IPS DF 19.7 (cell line): ENCODE results near the gene TBPL2.
"Not testable (repeated sequence)": the region's sequence is repeated elsewhere in the genome, so short reads cannot be mapped to it uniquely, and the experiment has no call there.

ENCODE experiments used
- DNase-seq: peaks from one replicate; pipeline ENCODE4 v3.0.0-alpha.2; 2013; ENCODE audit warnings: low read depth, low spot score

The TBPL2 gene

GRCh38 chr14:55404173-55404854 lies 36.1 kb downstream of the TBPL2 start:
- no peak for DNase-seq

- DNase-seq, result no peak
Measured at GRCh38 chr14:55401751-55402150, 38.7 kb downstream of the TBPL2 start.

- no peak for DNase-seq
Measured at GRCh38 chr14:55399852-55400251, 40.6 kb downstream of the TBPL2 start.

GRCh38 chr14:55399183-55399582 lies 41.2 kb downstream of the TBPL2 start:
- DNase-seq, result no peak

- DNase-seq, result no peak
Measured at GRCh38 chr14:55398679-55399078, 41.7 kb downstream of the TBPL2 start.

- DNase-seq, result no peak
Measured at GRCh38 chr14:55389330-55389729, 51.1 kb downstream of the TBPL2 start.

GRCh38 chr14:55388160-55388559 lies 52.3 kb downstream of the TBPL2 start:
- no peak for DNase-seq

- DNase-seq, result no peak
Measured at GRCh38 chr14:55387121-55387520, 53.3 kb downstream of the TBPL2 start.

- no peak for DNase-seq
Measured at GRCh38 chr14:55386037-55386808, 54.2 kb downstream of the TBPL2 start.

- DNase-seq, result no peak
Measured at GRCh38 chr14:55384536-55384935, 55.9 kb downstream of the TBPL2 start.

- DNase-seq, result no peak
Measured at GRCh38 chr14:55383541-55384140, 56.8 kb downstream of the TBPL2 start.

- not testable (repeated sequence) for DNase-seq
Measured at GRCh38 chr14:55383056-55383466, 57.4 kb downstream of the TBPL2 start.

GRCh38 chr14:55382483-55382882 lies 57.9 kb downstream of the TBPL2 start:
- DNase-seq, result no peak

- no peak for DNase-seq
Measured at GRCh38 chr14:55381561-55381960, 58.9 kb downstream of the TBPL2 start.

- no peak for DNase-seq
Measured at GRCh38 chr14:55381040-55381439, 59.4 kb downstream of the TBPL2 start.

- DNase-seq, result no peak
Measured at GRCh38 chr14:55377236-55377635, 63.2 kb downstream of the TBPL2 start.

- DNase-seq, result no peak
Measured at GRCh38 chr14:55374771-55375170, 65.6 kb downstream of the TBPL2 start.

GRCh38 chr14:55373784-55374705 lies 66.4 kb downstream of the TBPL2 start:
- DNase-seq, result no peak

GRCh38 chr14:55372825-55373224 lies 67.6 kb downstream of the TBPL2 start:
- no peak for DNase-seq

- DNase-seq, result no peak
Measured at GRCh38 chr14:55372423-55372822, 68.0 kb downstream of the TBPL2 start.

- DNase-seq, result no peak
Measured at GRCh38 chr14:55370883-55371455, 69.4 kb downstream of the TBPL2 start.
